NT2/D1 (cell line): ENCODE results near the gene PRKAR2A.

Experiments used
- DNase-seq: peaks from one replicate; pipeline ENCODE4 v3.0.0-alpha.2; 2011; ENCODE audit warnings: low read depth, low spot score
- H3K27me3 ChIP-seq: 2 replicates; pipeline ENCODE4 v1.6.0; 2011; ENCODE audit warnings: mild to moderate bottlenecking; ENCODE audit not compliant: insufficient read length, insufficient read depth
- H3K36me3 ChIP-seq: 2 replicates; pipeline ENCODE4 v1.6.1; 2011; ENCODE audit warnings: mild to moderate bottlenecking, low read length, mixed read lengths; ENCODE audit not compliant: insufficient read depth, insufficient read length
- H3K4me1 ChIP-seq: 2 replicates; pipeline ENCODE4 v1.5.1; 2011; ENCODE audit not compliant: insufficient read depth, insufficient read length
- H3K4me3 ChIP-seq: 2 replicates; pipeline ENCODE4 v1.5.1; 2011; ENCODE audit warnings: low read depth; ENCODE audit not compliant: insufficient read length
- H3K9ac ChIP-seq: 2 replicates; pipeline ENCODE4 v1.6.0; 2011; ENCODE audit warnings: low read depth; ENCODE audit not compliant: insufficient read length
- H3K9me3 ChIP-seq: 2 replicates; pipeline ENCODE4 v1.5.1; 2011; ENCODE audit warnings: mild to moderate bottlenecking, low read length; ENCODE audit not compliant: insufficient read depth
- SUZ12 ChIP-seq: IDR thresholded peaks from 2 replicates; pipeline ENCODE4 v1.6.1; 2011; ENCODE audit not compliant: insufficient read length, insufficient read depth; ENCODE audit errors: extremely low read depth
- YY1 ChIP-seq: IDR thresholded peaks from 2 replicates; pipeline ENCODE4 v1.6.1; 2011; ENCODE audit not compliant: insufficient read length, insufficient read depth
- ZNF274 ChIP-seq: IDR thresholded peaks from 2 replicates; pipeline ENCODE4 v1.6.1; 2011; ENCODE audit warnings: mild to moderate bottlenecking, low read depth, low read length

The PRKAR2A gene

GRCh38 chr3:48716982-48717746 is 130.5 kb downstream of the PRKAR2A start, which contains the start of gene IP6K2:
IP6K2 (minus strand) TSS chr3:48717221; CDS start chr3:48695291, 21,930 bp downstream.
- no peaks in the 10 kb centered on the region for H3K27me3 ChIP-seq
- H3K9ac ChIP-seq: peak within 1 kb of the TSS; percentile 93
- peaks cover 26% of the 10 kb centered on the region for H3K36me3 ChIP-seq
- H3K4me1 ChIP-seq: peaks cover 5% of the 10 kb centered on the region
- no peaks in the 10 kb centered on the region for H3K9me3 ChIP-seq
- TF ChIP-seq SUZ12 (no peak), YY1 (peak; percentile 87)
- peak; percentile 98 for DNase-seq
- H3K4me3 ChIP-seq: peak within 1 kb of the TSS; percentile 81

DNA sequence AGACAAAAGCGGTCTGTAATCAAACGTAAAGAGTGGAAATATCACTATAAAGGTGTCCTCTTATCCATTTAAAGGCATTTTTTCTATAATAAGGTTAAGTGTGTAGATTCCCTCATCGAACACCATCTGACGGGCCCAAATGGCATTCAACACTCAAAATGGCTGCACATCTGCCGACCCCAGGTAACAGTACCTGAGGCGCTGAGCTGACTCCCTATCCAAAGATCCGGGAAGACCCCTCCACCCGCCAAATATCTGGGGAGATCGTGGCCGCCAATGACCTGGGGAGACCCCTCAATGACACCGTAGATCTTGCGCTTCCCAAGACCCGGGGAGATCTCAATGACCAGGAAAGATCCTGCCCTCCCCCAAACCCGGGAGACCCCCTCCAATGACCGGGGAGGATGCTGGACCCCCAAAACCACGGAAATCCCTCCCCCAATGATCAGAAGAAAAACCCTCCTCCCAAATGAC is 131.1 kb downstream of the PRKAR2A start:
- peak overlapping the region; percentile 93 for H3K9ac ChIP-seq
- peaks cover 5% of the 10 kb centered on the region for H3K4me1 ChIP-seq
- H3K4me3 ChIP-seq: peak overlapping the region; percentile 81
- no peaks in the 10 kb centered on the region for H3K9me3 ChIP-seq
- H3K27me3 ChIP-seq: no peaks in the 10 kb centered on the region
- TF ChIP-seq ZNF274 (no peak), YY1 (peak; percentile 63), SUZ12 (no peak)
- DNase-seq: no peak
- peaks cover 31% of the 10 kb centered on the region for H3K36me3 ChIP-seq

DNA sequence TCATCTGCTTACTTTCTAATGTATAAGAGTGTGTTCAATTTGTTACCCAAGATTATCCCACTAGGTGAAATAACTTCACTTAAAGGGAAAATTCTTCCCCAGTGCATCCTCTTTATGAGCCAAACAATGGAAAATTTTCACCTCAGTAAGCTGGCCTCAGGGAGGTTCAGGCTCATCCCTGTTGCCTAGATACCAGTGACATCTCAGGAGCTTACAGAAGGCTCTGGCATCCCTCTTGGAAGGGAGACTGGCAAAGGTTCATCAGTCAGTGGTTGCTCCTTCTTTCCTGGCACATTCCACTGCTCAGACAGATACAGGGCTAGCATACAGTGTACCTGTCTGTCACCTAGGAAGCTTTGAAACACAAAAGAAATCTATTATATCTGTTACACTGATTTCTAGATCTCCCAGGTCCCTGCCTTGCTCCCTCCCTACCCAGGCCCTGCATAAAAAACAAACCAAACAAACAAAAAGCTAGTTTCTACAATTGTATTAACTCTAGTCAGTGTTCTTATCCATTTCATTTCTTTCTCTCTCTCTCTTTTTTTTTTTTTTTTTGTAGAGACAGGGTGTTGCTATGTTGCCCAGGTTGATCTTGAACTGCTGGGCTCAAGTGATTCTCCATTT is 132.4 kb downstream of the PRKAR2A start:
- DNase-seq: no peak
- Histone ChIP-seq H3K27me3 (no peaks in the 10 kb centered on the region), H3K36me3 (peaks cover 42% of the 10 kb centered on the region), H3K4me1 (peaks cover 5% of the 10 kb centered on the region), H3K4me3 (peak overlapping the region; percentile 9), H3K9me3 (no peaks in the 10 kb centered on the region), H3K9ac (no peak overlapping the region)
- TF ChIP-seq SUZ12 (no peak), YY1 (no peak)

GRCh38 chr3:48711727-48712126 is 135.9 kb downstream of the PRKAR2A start:
- peaks cover 7% of the 10 kb centered on the region for H3K4me1 ChIP-seq

GRCh38 chr3:48709051-48709461 is 138.6 kb downstream of the PRKAR2A start:
- no peak overlapping the region for H3K9ac ChIP-seq
- DNase-seq: no peak
- H3K36me3 ChIP-seq: peaks cover 81% of the 10 kb centered on the region
- H3K4me1 ChIP-seq: peaks cover 7% of the 10 kb centered on the region
- no peaks in the 10 kb centered on the region for H3K27me3 ChIP-seq
- TF ChIP-seq ZNF274: no peak
- TF ChIP-seq SUZ12: no peak
- TF ChIP-seq YY1: no peak
- no peaks in the 10 kb centered on the region for H3K9me3 ChIP-seq
- H3K4me3 ChIP-seq: no peak overlapping the region

More at GRCh38 chr3:48711727-48712126, 135.9 kb downstream of the PRKAR2A start:
- H3K9me3 ChIP-seq: no peaks in the 10 kb centered on the region
- no peak overlapping the region for H3K4me3 ChIP-seq
- H3K27me3 ChIP-seq: no peaks in the 10 kb centered on the region
- DNase-seq: no peak
- H3K9ac ChIP-seq: no peak overlapping the region
- peaks cover 74% of the 10 kb centered on the region for H3K36me3 ChIP-seq
- TF ChIP-seq YY1 (no peak), SUZ12 (no peak), ZNF274 (no peak)

DNA sequence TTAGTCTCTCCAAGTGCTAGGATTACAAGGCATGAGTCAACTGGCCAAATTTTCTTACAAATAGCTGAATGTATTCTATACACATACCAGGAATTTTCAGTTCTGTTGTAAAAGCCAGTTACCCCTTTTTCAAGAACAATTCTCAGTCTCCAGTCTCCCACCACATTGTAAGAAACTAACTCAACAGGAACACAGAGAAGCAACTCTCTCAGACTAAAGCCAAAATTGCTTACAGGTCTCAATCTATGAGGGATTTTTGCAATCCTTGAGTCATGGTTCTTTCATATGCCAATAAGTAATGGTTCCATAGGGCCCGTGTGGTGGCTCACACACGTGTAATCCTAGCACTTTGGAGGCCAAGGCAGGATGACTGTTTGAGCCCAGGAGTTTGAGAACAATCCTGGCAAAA is 139.2 kb downstream of the PRKAR2A start:
- H3K9ac ChIP-seq: no peak overlapping the region
- peaks cover 79% of the 10 kb centered on the region for H3K36me3 ChIP-seq
- H3K27me3 ChIP-seq: no peaks in the 10 kb centered on the region
- no peak overlapping the region for H3K4me3 ChIP-seq
- H3K9me3 ChIP-seq: no peaks in the 10 kb centered on the region
- TF ChIP-seq ZNF274: no peak
- H3K4me1 ChIP-seq: peaks cover 7% of the 10 kb centered on the region
- no peak for DNase-seq

DNA sequence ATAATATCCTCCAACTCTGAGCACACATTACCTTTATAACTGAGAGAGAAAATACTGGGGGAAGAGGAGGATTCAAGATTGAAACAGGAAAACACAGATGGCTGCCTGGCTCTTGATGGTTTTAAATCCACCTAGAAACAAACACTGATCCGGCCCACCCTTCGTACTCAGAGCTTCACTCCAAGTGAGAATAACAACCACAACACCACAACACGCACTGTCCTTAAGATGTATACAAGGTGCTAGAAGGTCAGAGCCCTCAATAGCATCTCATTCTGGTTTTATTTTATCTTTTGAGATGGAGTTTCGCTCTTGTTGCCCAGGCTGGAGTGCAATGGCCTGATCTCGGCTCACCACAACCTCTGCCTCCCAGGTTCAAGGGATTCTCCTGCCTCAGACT is 140.5 kb downstream of the PRKAR2A start:
- Histone ChIP-seq H3K9me3 (no peaks in the 10 kb centered on the region), H3K4me1 (peaks cover 6% of the 10 kb centered on the region), H3K9ac (peak overlapping the region; percentile 18), H3K36me3 (peaks cover 74% of the 10 kb centered on the region), H3K4me3 (no peak overlapping the region), H3K27me3 (no peaks in the 10 kb centered on the region)
- TF ChIP-seq SUZ12 (no peak), YY1 (no peak), ZNF274 (no peak)
- no peak for DNase-seq
